ENCODE measurements around the gene PRKCH. TPM values are rescaled to one million over a fixed set of nuclear protein-coding genes. Genes with fewer than 3 reads are reported as not detected.

The PRKCH gene
- total and polyA plus RNA-seq, 10 of the 15 experiments (the other 5 are each of a cell fraction or from before 2014, with no cell fraction given): 10.7 to 140 (median 33.2) TPM

- Histone ChIP-seq H3K4me2 (ENCODE audit: control insufficient read depth, insufficient read depth) (no peak overlapping the region), H2AFZ (ENCODE audit: control insufficient read depth, low read depth, low read length) (no peak overlapping the region), H3K9ac (ENCODE audit: control insufficient read depth, insufficient read depth, low read length) (no peak overlapping the region), H4K20me1 (ENCODE audit: control insufficient read depth, insufficient read depth) (no peaks in the 10 kb centered on the region), H3K27me3 (replicated peaks in 1 of 2; ENCODE audit: control insufficient read depth in 2 of 2, insufficient read depth in 2 of 2, low read length in 1 of 2) (no peaks in the 10 kb centered on the region), H3K36me3 (ENCODE audit: control insufficient read depth in 2 of 2, insufficient read depth in 2 of 2, low read length in 1 of 2) (peaks cover 0 to 8% of the 10 kb centered on the region in 2 experiments; a peak in 2 of 4 replicates), H3K4me3 (no peak overlapping the region), H3K27ac (ENCODE audit: control insufficient read depth, insufficient read depth) (peak overlapping the region; percentile 34), H3K9me3 (replicated peaks; ENCODE audit: control insufficient read depth, insufficient read depth, low read length) (peaks cover 38% of the 10 kb centered on the region), H3K79me2 (ENCODE audit: control insufficient read depth, insufficient read depth, low read length) (peaks cover 89% of the 10 kb centered on the region), H3K4me1 (ENCODE audit: control insufficient read depth, insufficient read depth, low read length) (peaks cover 37% of the 10 kb centered on the region)
- ChIA-PET CTCF (interaction anchor here (0.6 to 3.4 kb wide), 7 partner anchors 9 to 84 kb away, joined by 3 to 14 read pairs (median 5); no protein-coding TSS in a partner anchor), SMC1A (ENCODE audit: uncharacterized antibody, unreplicated experiment) (interaction anchor here (1.0 to 7.9 kb wide), 19 partner anchors 9 to 460 kb away, joined by 3 to 85 read pairs (median 6); partner anchors contain the start of gene PRKCH), RAD21 (ENCODE audit: unreplicated experiment) (interaction anchor here (0.9 to 5.6 kb wide), 7 partner anchors 11 to 80 kb away, joined by 3 to 67 read pairs (median 5); partner anchors contain the start of gene PRKCH), POLR2A (interaction anchor here (0.6 to 5.6 kb wide), 12 partner anchors 10 to 63 kb away, joined by 3 to 52 read pairs (median 4); no protein-coding TSS in a partner anchor)
- DNase-seq (ENCODE audit: low read depth, low spot score) (no peak), ATAC-seq (no peak), FAIRE-seq (no peak)
- no TSS peak for BruUV-seq (replicated peaks)
- intact Hi-C loops (cut with micrococcal nuclease; ENCODE audit: unreplicated experiment): no loop called here
- in situ Hi-C loops (cut with MboI): no loop called here
- TF ChIP-seq ESRRA (IDR thresholded peaks at IDR 0.05; ENCODE audit: low read length) (no peak), NKRF (conservative IDR thresholded peaks at IDR 0.05) (no peak), REST (IDR thresholded peaks at IDR 0.05; ENCODE audit: low read depth, low read length) (no peak), ZBTB40 (IDR thresholded peaks at IDR 0.05; ENCODE audit: borderline replicate concordance) (no peak), TCF7 (IDR thresholded peaks at IDR 0.05; ENCODE audit: borderline replicate concordance) (no peak), SUPT20H (IDR thresholded peaks at IDR 0.05; ENCODE audit: borderline replicate concordance, control insufficient read depth, low read depth, low read length) (no peak), STAT3 (IDR thresholded peaks at IDR 0.05; ENCODE audit: low read depth, low read length) (no peak), ZBTB4 (CRISPR knock-in tag; IDR thresholded peaks at IDR 0.05) (no peak), BMI1 (IDR thresholded peaks at IDR 0.05; ENCODE audit: borderline replicate concordance) (no peak), SP1 (IDR thresholded peaks at IDR 0.05; ENCODE audit: low read depth, low read length) (no peak), ZBED1 (IDR thresholded peaks at IDR 0.05; ENCODE audit: borderline replicate concordance) (no peak)
Observed at GRCh38 chr14:61377749-61378148, 56.4 kb downstream of the PRKCH start.

Data from GM12878 (cell line).